Panc1 (cell line): ENCODE results near the gene EIF4G3. TPM values are rescaled to one million over a fixed set of nuclear protein-coding genes. Genes with fewer than 3 reads are reported as not detected.

ENCODE experiments used
- ATAC-seq: fragments of 200-7000 bp; cut with Tn5 transposase; 2 replicates; pipeline ENCODE4 v1.9.1; 2020; ENCODE audit warnings: mild to moderate bottlenecking, moderate library complexity
- BruUV-seq: library from RNA; stranded (reverse); fragments of 400-500 nt; replicated peaks from 2 replicates; lab custom pipeline; 2021; lab: Mats Ljungman, UMichigan
- CTCF ChIA-PET: fragments of 300-600 bp; sonication (Branson Sonifier 250); formaldehyde crosslinking; loops from one replicate; lab custom pipeline; 2022; ENCODE audit warnings: antibody characterized with exemption; lab: Charles Lee
- POLR2A ChIA-PET: fragments of 300-600 bp; sonication (Branson Sonifier 250); formaldehyde crosslinking; loops from one replicate; lab custom pipeline; 2022; ENCODE audit warnings: antibody characterized with exemption; lab: Charles Lee
- DNase-seq: peaks from one replicate; pipeline ENCODE4 v3.0.0-alpha.2; 2010; ENCODE audit warnings: low read depth, low spot score
- H3K27ac ChIP-seq: 2 replicates; pipeline ENCODE4 v1.5.1; 2011; ENCODE audit warnings: mild to moderate bottlenecking, low read length, inconsistent platforms
- H3K27me3 ChIP-seq: fragments of 200-500 bp; sonication (Bioruptor generic); 2 replicates; pipeline ENCODE4 v1.6.0; 2014; ENCODE audit warnings: low read length, inconsistent platforms; ENCODE audit not compliant: control insufficient read depth, insufficient read depth
- H3K36me3 ChIP-seq: fragments of 200-500 bp; sonication (Bioruptor generic); 2 replicates; pipeline ENCODE4 v1.5.1; 2014; ENCODE audit warnings: inconsistent platforms, mild to moderate bottlenecking, low read length, moderate library complexity; ENCODE audit not compliant: control insufficient read depth, insufficient read depth
- H3K4me1 ChIP-seq: 2 replicates; pipeline ENCODE4 v1.5.1; 2011; ENCODE audit warnings: inconsistent platforms, mild to moderate bottlenecking, low read length, moderate library complexity; ENCODE audit not compliant: control insufficient read depth, insufficient read depth
- H3K4me3 ChIP-seq, 2 experiments: 2 replicates each; pipeline ENCODE4 v1.5.1; 2011 to 2012; ENCODE audit warnings: low read depth in 2 of 2, low read length in 2 of 2, mild to moderate bottlenecking in 2 of 2, inconsistent platforms in 1 of 2, moderate library complexity in 1 of 2
- H3K9me3 ChIP-seq: fragments of 200-500 bp; sonication (Bioruptor generic); 2 replicates; pipeline ENCODE4 v1.5.1; 2014; ENCODE audit warnings: low read depth, mild to moderate bottlenecking, inconsistent platforms, low read length, moderate library complexity; ENCODE audit not compliant: control insufficient read depth, insufficient read depth
- CTCF ChIP-seq: fragments of 450-650 bp; IDR thresholded peaks from 2 replicates; pipeline ENCODE4 v1.5.1; 2017; ENCODE audit warnings: mild to moderate bottlenecking
- POLR2AphosphoS5 ChIP-seq: IDR thresholded peaks from 2 replicates; pipeline ENCODE4 v1.6.1; 2012; ENCODE audit warnings: mild to moderate bottlenecking, low read depth, low read length, moderate library complexity
- REST ChIP-seq, 2 experiments: IDR thresholded peaks; 2 replicates each; pipeline ENCODE4 v1.6.1; 2011 to 2012; ENCODE audit warnings: low read depth in 2 of 2, control low read depth in 1 of 2, low read length in 1 of 2, mild to moderate bottlenecking in 1 of 2, moderate library complexity in 1 of 2; ENCODE audit not compliant: insufficient read depth in 1 of 2
- SIN3A ChIP-seq: IDR thresholded peaks from 2 replicates; pipeline ENCODE4 v1.6.1; 2012; ENCODE audit warnings: low read depth, mild to moderate bottlenecking, low read length, moderate library complexity, borderline replicate concordance; ENCODE audit not compliant: insufficient read depth
- TCF7L2 ChIP-seq: IDR thresholded peaks from 2 replicates; pipeline ENCODE4 v1.6.1; 2011; ENCODE audit warnings: mild to moderate bottlenecking, low read depth, low read length, inconsistent platforms
- in situ Hi-C: cut with HindIII; loops from 2 replicates; pipeline ENCODE4 v1.10.0; 2016; ENCODE audit warnings: low sequenced_read_pairs, low pct_unique_long_range_greater_than_20kb
- intact Hi-C: fragments of 100-400 bp; cut with micrococcal nuclease; formaldehyde crosslinking; loops from one replicate; pipeline ENCODE4 v1.10.0; 2022; ENCODE audit not compliant: unreplicated experiment
- total RNA-seq: library from RNA; stranded (reverse); gene quantifications from one replicate; pipeline ENCODE4 v1.2.1, GENCODE V29; 2021; ENCODE audit not compliant: unreplicated experiment

The EIF4G3 gene
- total RNA-seq, 1 experiment from 2014 or later = 78.6 TPM

GRCh38 chr1:20936216-20936615 lies 240.5 kb downstream of the EIF4G3 start:
- intact Hi-C loops = no loop called here
- POLR2A ChIA-PET = no interaction called here
- no peak for DNase-seq

GRCh38 chr1:20935717-20936116 lies 241.0 kb downstream of the EIF4G3 start:
- no peaks in the 10 kb centered on the region for H3K4me1 ChIP-seq
- DNase-seq = no peak
- in situ Hi-C loops = no loop called here
- ChIA-PET POLR2A (no interaction called here), CTCF (no interaction called here)
- intact Hi-C loops = no loop called here
- no peak overlapping the region for H3K4me3 ChIP-seq
- no peaks in the 10 kb centered on the region; the same call in 1 of the 2 replicates for H3K36me3 ChIP-seq
- no TSS peak for BruUV-seq
- H3K27me3 ChIP-seq = no peaks in the 10 kb centered on the region
- no peaks in the 10 kb centered on the region for H3K9me3 ChIP-seq
- no peak for TF ChIP-seq CTCF
- no peak for TF ChIP-seq REST (IDR thresholded peaks at IDR 0.05; ENCODE audit: insufficient read depth in 1 of 2, low read depth in 2 of 2, low read length in 1 of 2)
- no peak for TF ChIP-seq TCF7L2
- no peak for TF ChIP-seq POLR2AphosphoS5
- ATAC-seq = no peak
- no peak overlapping the region for H3K27ac ChIP-seq

More at GRCh38 chr1:20936216-20936615, 240.5 kb downstream of the EIF4G3 start:
- Histone ChIP-seq H3K27ac (no peak overlapping the region), H3K36me3 (no peaks in the 10 kb centered on the region; the same call in 1 of the 2 replicates), H3K4me3 (no peak overlapping the region), H3K9me3 (no peaks in the 10 kb centered on the region), H3K4me1 (no peaks in the 10 kb centered on the region), H3K27me3 (no peaks in the 10 kb centered on the region)
- TF ChIP-seq TCF7L2 (no peak), CTCF (no peak), POLR2AphosphoS5 (no peak), SIN3A (no peak), REST (IDR thresholded peaks at IDR 0.05; ENCODE audit: insufficient read depth in 1 of 2, low read depth in 2 of 2, low read length in 1 of 2) (no peak)
- no TSS peak for BruUV-seq
- in situ Hi-C loops = no loop called here
- CTCF ChIA-PET = no interaction called here
- ATAC-seq = no peak
